GM12878 (cell line): Measurements from ENCODE around the gene PRPF38A. TPM values are rescaled to one million over a fixed set of nuclear protein-coding genes. Genes with fewer than 3 reads are reported as not detected.

Experiments used
- BACH1 ChIP-seq: fragments of 450-650 bp; IDR thresholded peaks from 2 replicates; pipeline ENCODE4 v1.6.1; 2017; ENCODE audit warnings: mild to moderate bottlenecking, borderline replicate concordance
- BHLHE40 ChIP-seq, 2 experiments: fragments of 450-650 bp in 1 of 2; IDR thresholded peaks; 2 replicates each; pipeline ENCODE4 v1.6.1; 2011 to 2017; ENCODE audit warnings: low read depth in 2 of 2, borderline replicate concordance in 1 of 2, improper control_type of control experiment in 1 of 2, low read length in 1 of 2, mild to moderate bottlenecking in 1 of 2
- E4F1 ChIP-seq: fragments of 450-650 bp; IDR thresholded peaks from 2 replicates; pipeline ENCODE4 v1.6.1; 2018; ENCODE audit warnings: borderline replicate concordance, mild to moderate bottlenecking; ENCODE audit not compliant: partially characterized antibody
- NFYB ChIP-seq: IDR thresholded peaks from 2 replicates; pipeline ENCODE4 v1.6.1; 2011; ENCODE audit warnings: low read depth, mild to moderate bottlenecking, low read length, improper control_type of control experiment, moderate library complexity; ENCODE audit not compliant: insufficient read depth
- SMAD1 ChIP-seq: fragments of 450-650 bp; IDR thresholded peaks from 2 replicates; pipeline ENCODE4 v1.6.1; 2018; ENCODE audit warnings: mild to moderate bottlenecking, low read depth; ENCODE audit not compliant: partially characterized antibody
- ZBTB40 ChIP-seq: fragments of 450-650 bp; IDR thresholded peaks from 2 replicates; pipeline ENCODE4 v1.6.1; 2016; ENCODE audit warnings: mild to moderate bottlenecking, moderate library complexity, borderline replicate concordance
- polyA plus RNA-seq, 11 experiments: library from polyadenylated mRNA; depleted of rRNA in 4 of 11; unstranded in 6 of 11; stranded (reverse) in 5 of 11; fragments of >200 nt; fragmentation: Nextera tagmentation in 4 of 11; fragmentation: Illumina TruSeq in 1 of 11; extraction: Ambion mirVana in 4 of 11; extraction: Trizol in 1 of 11; gene quantifications; 1 replicate in 1 of 11; 2 replicates in 10 of 11; pipeline versions ENCODE4 v1.2.1 to v1.2.3, GENCODE V29; 2011 to 2016; ENCODE audit warnings: inconsistent platforms in 2 of 11, missing spikeins in 2 of 11, low read depth in 1 of 11
- total RNA-seq, 4 experiments: library from RNA; depleted of rRNA in 3 of 4; stranded (reverse); fragments of >200 nt in 3 of 4; fragmentation: Illumina TruSeq in 1 of 4; extraction: Trizol in 1 of 4; gene quantifications; 2 replicates each; pipeline versions ENCODE4 v1.2.1 to v1.2.3, GENCODE V29; 2013 to 2021

Gene PRPF38A
- total and polyA plus RNA-seq, 10 of the 15 experiments (the other 5 are each of a cell fraction or from before 2014, with no cell fraction given): 31.6 to 117 (median 77.7) TPM

- TF ChIP-seq E4F1: peak; percentile 21
- TF ChIP-seq SMAD1: peak; percentile 53
- peak; percentile 93 for TF ChIP-seq ZBTB40
- 0 out of 4 replicates have a peak, but pooled peaks of 1 of the 2 experiments have one; percentile 13 for TF ChIP-seq BHLHE40 (IDR thresholded peaks at IDR 0.05; ENCODE audit: borderline replicate concordance in 1 of 2, low read depth in 2 of 2, low read length in 1 of 2)
- peak; percentile 68; the same call in 1 of the 2 replicates for TF ChIP-seq NFYB
- TF ChIP-seq BACH1: peak; percentile 14; the same call in 1 of the 2 replicates
Measured at GRCh38 chr1:52404116-52404974, at the start of gene PRPF38A, which contains the start of gene ORC1 (continued).
